Smooth muscle cell (in vitro differentiated cells): ENCODE data around the gene IGF2. TPM values are rescaled to one million over a fixed set of nuclear protein-coding genes. Genes with fewer than 3 reads are reported as not detected.

Experiments
- DNase-seq: peaks from one replicate; lab custom pipeline; 2025; ENCODE audit not compliant: unreplicated experiment; lab: John Stamatoyannopoulos, UW
- H2AFZ ChIP-seq: fragments of 200-600 bp; sonication (generic); 2 replicates; pipeline ENCODE4 v1.6.0; 2016; ENCODE audit warnings: antibody characterized with exemption, low read depth, mild to moderate bottlenecking
- H3F3A ChIP-seq: fragments of 200-600 bp; sonication (generic); 2 replicates; pipeline ENCODE4 v1.6.0; 2017; ENCODE audit warnings: antibody characterized with exemption, low read depth
- H3K27ac ChIP-seq: fragments of 200-600 bp; sonication (generic); 2 replicates; pipeline ENCODE4 v1.5.1; 2016; ENCODE audit warnings: low read depth, mild to moderate bottlenecking
- H3K27me3 ChIP-seq: fragments of 200-600 bp; sonication (generic); 2 replicates; pipeline ENCODE4 v1.6.1; 2016; ENCODE audit warnings: low read depth, mild to moderate bottlenecking
- H3K36me3 ChIP-seq: fragments of 200-600 bp; sonication (generic); 2 replicates; pipeline ENCODE4 v1.5.1; 2016; ENCODE audit warnings: low read depth
- H3K4me1 ChIP-seq: fragments of 200-600 bp; sonication (generic); 2 replicates; pipeline ENCODE4 v1.5.1; 2016; ENCODE audit warnings: low read depth
- H3K4me2 ChIP-seq: fragments of 200-600 bp; sonication (generic); 2 replicates; pipeline ENCODE4 v1.6.0; 2016; ENCODE audit warnings: mild to moderate bottlenecking
- H3K4me3 ChIP-seq: fragments of 200-600 bp; sonication (generic); 2 replicates; pipeline ENCODE4 v1.5.1; 2016; ENCODE audit warnings: mild to moderate bottlenecking
- H3K79me2 ChIP-seq: fragments of 200-600 bp; sonication (generic); 2 replicates; pipeline ENCODE4 v1.6.0; 2016; ENCODE audit warnings: low read depth, mild to moderate bottlenecking
- H3K9ac ChIP-seq: fragments of 200-600 bp; sonication (generic); 2 replicates; pipeline ENCODE4 v1.6.0; 2016; ENCODE audit warnings: low read depth
- H3K9me3 ChIP-seq: fragments of 200-600 bp; sonication (generic); replicated peaks from 2 replicates; pipeline ENCODE4 v1.5.1; 2016; ENCODE audit warnings: low read depth
- H4K20me1 ChIP-seq: fragments of 200-600 bp; sonication (generic); 2 replicates; pipeline ENCODE4 v1.6.0; 2016; ENCODE audit warnings: low read depth
- WGBS: methylation state at CpG from one replicate; pipeline ENCODE4 v1.1.7; 2016; ENCODE audit warnings: low lambda C conversion rate; 5-methylcytosine and 5-hydroxymethylcytosine counted together
- polyA plus RNA-seq: library from polyadenylated mRNA; unstranded; fragments of >200 nt; fragmentation: Nextera tagmentation; extraction: Ambion mirVana; gene quantifications from 2 replicates; pipeline ENCODE4 v1.2.1, GENCODE V29; 2016
- total RNA-seq: library from RNA; depleted of rRNA; stranded (reverse); fragments of >200 nt; gene quantifications from 2 replicates; pipeline ENCODE4 v1.2.3, GENCODE V29; 2014
- TF ChIP-seq, protein P1 (sequence below): fragments of 200-600 bp; sonication (generic); IDR thresholded peaks from 2 replicates; pipeline ENCODE4 v1.5.1; 2017; ENCODE audit warnings: borderline replicate concordance, mild to moderate bottlenecking, antibody characterized with exemption; ENCODE audit not compliant: insufficient read depth, poor library complexity, severe bottlenecking

Gene IGF2, protein sequence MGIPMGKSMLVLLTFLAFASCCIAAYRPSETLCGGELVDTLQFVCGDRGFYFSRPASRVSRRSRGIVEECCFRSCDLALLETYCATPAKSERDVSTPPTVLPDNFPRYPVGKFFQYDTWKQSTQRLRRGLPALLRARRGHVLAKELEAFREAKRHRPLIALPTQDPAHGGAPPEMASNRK
- total RNA-seq (2,086 and 2,274 TPM in 2 replicates), polyA plus RNA-seq (3,825 and 3,877 TPM in 2 replicates)

GRCh38 chr11:2139123-2139521 lies at the start of gene IGF2:
TSS of gene IGF2 (minus strand) at chr11:2139389. CDS start at chr11:2135523, 3,866 bp downstream.
- peak within 1 kb of the TSS; percentile 75 for H3K9ac ChIP-seq

DNA sequence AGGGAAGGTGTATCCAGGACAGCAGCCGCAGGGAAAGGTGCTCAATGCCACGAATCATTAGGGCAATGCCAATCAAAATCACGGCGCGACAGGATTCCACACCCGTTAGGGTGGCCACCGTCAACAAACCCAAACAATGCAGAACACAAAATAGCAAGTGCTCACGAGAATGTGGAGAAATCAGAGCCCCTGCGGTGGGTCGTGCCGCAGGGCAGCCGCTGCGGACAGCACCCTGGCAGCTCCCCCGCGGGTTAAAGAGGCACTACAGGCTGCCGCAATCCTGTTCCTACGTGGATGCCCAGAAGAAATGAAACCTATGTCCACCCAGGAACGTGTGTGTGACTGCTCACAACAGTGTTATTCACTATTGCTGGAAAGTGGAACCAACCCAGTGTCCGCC lies 49.6 kb upstream of the IGF2 start:
- Histone ChIP-seq H3K4me2 (no peak overlapping the region), H3K79me2 (no peaks in the 10 kb centered on the region), H3K27ac (no peak overlapping the region), H4K20me1 (no peaks in the 10 kb centered on the region), H2AFZ (no peak overlapping the region), H3K27me3 (peaks cover 7% of the 10 kb centered on the region), H3F3A (no peaks in the 10 kb centered on the region), H3K36me3 (no peaks in the 10 kb centered on the region), H3K9ac (no peak overlapping the region), H3K9me3 (no peaks in the 10 kb centered on the region), H3K4me3 (no peak overlapping the region), H3K4me1 (peaks cover 21% of the 10 kb centered on the region)
- 93% methylated on average over 19 of the region's 19 CpGs for WGBS
- DNase-seq, result no peak
- TF ChIP-seq, protein P1, sequence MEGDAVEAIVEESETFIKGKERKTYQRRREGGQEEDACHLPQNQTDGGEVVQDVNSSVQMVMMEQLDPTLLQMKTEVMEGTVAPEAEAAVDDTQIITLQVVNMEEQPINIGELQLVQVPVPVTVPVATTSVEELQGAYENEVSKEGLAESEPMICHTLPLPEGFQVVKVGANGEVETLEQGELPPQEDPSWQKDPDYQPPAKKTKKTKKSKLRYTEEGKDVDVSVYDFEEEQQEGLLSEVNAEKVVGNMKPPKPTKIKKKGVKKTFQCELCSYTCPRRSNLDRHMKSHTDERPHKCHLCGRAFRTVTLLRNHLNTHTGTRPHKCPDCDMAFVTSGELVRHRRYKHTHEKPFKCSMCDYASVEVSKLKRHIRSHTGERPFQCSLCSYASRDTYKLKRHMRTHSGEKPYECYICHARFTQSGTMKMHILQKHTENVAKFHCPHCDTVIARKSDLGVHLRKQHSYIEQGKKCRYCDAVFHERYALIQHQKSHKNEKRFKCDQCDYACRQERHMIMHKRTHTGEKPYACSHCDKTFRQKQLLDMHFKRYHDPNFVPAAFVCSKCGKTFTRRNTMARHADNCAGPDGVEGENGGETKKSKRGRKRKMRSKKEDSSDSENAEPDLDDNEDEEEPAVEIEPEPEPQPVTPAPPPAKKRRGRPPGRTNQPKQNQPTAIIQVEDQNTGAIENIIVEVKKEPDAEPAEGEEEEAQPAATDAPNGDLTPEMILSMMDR, result no peak

More at GRCh38 chr11:2139123-2139521, at the start of gene IGF2:
- Histone ChIP-seq H3K27me3 (no peaks in the 10 kb centered on the region), H3K9me3 (no peaks in the 10 kb centered on the region), H3K79me2 (peaks cover 85% of the 10 kb centered on the region), H3K36me3 (no peaks in the 10 kb centered on the region), H3K4me3 (peak within 1 kb of the TSS; percentile 92), H3K4me1 (peaks cover 31% of the 10 kb centered on the region), H3F3A (peaks cover 43% of the 10 kb centered on the region), H2AFZ (no peak within 1 kb of the TSS), H3K27ac (peak within 1 kb of the TSS; percentile 74), H3K4me2 (peak within 1 kb of the TSS; percentile 98), H4K20me1 (peaks cover 48% of the 10 kb centered on the region)
- 0% methylated on average over 3 of the region's 62 CpGs for WGBS
- TF ChIP-seq, protein P1, result peak; percentile 10
- peak; percentile 66 for DNase-seq

GRCh38 chr11:2187280-2187707 lies 48.1 kb upstream of the IGF2 start:
- Histone ChIP-seq H3K4me2 (no peak overlapping the region), H3K79me2 (no peaks in the 10 kb centered on the region), H3K27ac (no peak overlapping the region), H3K4me3 (no peak overlapping the region), H2AFZ (no peak overlapping the region), H3K36me3 (no peaks in the 10 kb centered on the region), H3K9ac (no peak overlapping the region), H3K4me1 (peaks cover 21% of the 10 kb centered on the region), H3F3A (no peaks in the 10 kb centered on the region), H3K27me3 (peaks cover 7% of the 10 kb centered on the region), H4K20me1 (no peaks in the 10 kb centered on the region), H3K9me3 (no peaks in the 10 kb centered on the region)
- no peak for DNase-seq
- TF ChIP-seq, protein P1, result no peak
- 91% methylated on average over 6 of the region's 7 CpGs for WGBS
